ENCODE results near the gene BACE2.

DNA sequence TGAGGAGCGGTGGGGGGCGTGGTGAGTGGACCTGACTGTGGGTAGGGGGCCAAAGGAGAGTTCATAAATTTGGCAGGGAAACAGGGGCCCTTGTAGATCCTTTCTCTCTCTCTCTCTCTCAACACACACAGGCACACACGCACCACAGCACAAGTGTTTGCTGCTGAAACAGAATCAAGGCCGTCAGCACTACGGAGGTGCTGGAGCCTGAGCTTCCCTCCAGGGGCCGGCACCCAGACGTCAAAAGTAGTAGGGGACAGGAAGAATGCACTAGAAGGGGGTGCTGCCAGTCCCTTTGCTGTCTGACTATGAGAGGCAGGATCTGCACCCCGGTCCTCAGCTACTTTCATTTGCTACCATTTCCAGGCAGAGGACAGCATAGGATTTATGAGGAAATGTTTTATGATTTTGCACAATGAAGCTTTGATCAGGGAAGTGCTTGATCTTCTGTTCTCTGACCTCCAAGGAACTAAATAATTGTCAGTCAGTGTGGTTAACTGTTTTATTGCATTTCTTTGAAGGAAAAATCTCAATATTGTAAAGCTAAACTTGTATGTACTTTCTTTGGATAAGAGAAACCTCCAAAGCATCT is 74.4 kb downstream of the BACE2 start:
- TF ChIP-seq CTCF (tag by site-specific recombination; IDR thresholded peaks at IDR 0.05) (no peak), FEZF1 (tag by site-specific recombination; IDR thresholded peaks at IDR 0.05) (no peak), ZNF211 (tag by site-specific recombination; IDR thresholded peaks at IDR 0.05; ENCODE audit: low read depth) (no peak)
